SK-N-SH (cell line): ENCODE results near the gene NSDHL. TPM values are rescaled to one million over a fixed set of nuclear protein-coding genes. Genes with fewer than 3 reads are reported as not detected.

Source experiments
- CTCF ChIA-PET: fragments of 300-600, 350-600 bp; formaldehyde crosslinking; extraction: SDS; loops from one replicate; lab custom pipeline; 2021; lab: Yijun Ruan, JAX
- POLR2A ChIA-PET: fragments of 350-600 bp; sonication (Branson Sonifier 250); formaldehyde crosslinking; extraction: SDS; loops from one replicate; lab custom pipeline; 2020; ENCODE audit warnings: antibody characterized with exemption, inconsistent platforms; lab: Yijun Ruan, JAX
- DNase-seq: peaks from one replicate; pipeline ENCODE4 v3.0.0; 2012
- H2AFZ ChIP-seq: fragments of 200-600 bp; sonication (generic); 2 replicates; pipeline ENCODE4 v1.8.1; 2016; ENCODE audit warnings: antibody characterized with exemption, mild to moderate bottlenecking, low read depth
- H3F3A ChIP-seq: fragments of 200-600 bp; sonication (generic); replicated peaks from 2 replicates; pipeline ENCODE3; 2016; ENCODE audit warnings: antibody characterized with exemption, mild to moderate bottlenecking; ENCODE audit not compliant: insufficient read depth
- H3K27ac ChIP-seq, 2 experiments: fragments of 200-500 bp in 1 of 2; fragments of 200-600 bp in 1 of 2; sonication (Bioruptor generic) in 1 of 2; sonication (generic), shearing (Covaris generic) in 1 of 2; 2 replicates each; pipeline versions ENCODE4 v1.5.1 to v1.6.1; 2014 to 2016; ENCODE audit warnings: low read depth in 2 of 2, inconsistent platforms in 1 of 2, low read length in 1 of 2, mild to moderate bottlenecking in 1 of 2, mixed read lengths in 1 of 2
- H3K27me3 ChIP-seq: fragments of 200-600 bp; sonication (generic), shearing (Covaris generic); 2 replicates; pipeline ENCODE4 v1.6.1; 2016; ENCODE audit warnings: mixed run types; ENCODE audit not compliant: insufficient read depth
- H3K36me3 ChIP-seq, 2 experiments: fragments of 200-500 bp in 1 of 2; fragments of 200-600 bp in 1 of 2; sonication (Bioruptor generic) in 1 of 2; sonication (generic) in 1 of 2; replicated peaks in 1 of 2; 2 replicates each; pipeline versions ENCODE3 to v1.5.1; 2014 to 2016; ENCODE audit warnings: low read length in 1 of 2, mild to moderate bottlenecking in 1 of 2; ENCODE audit not compliant: insufficient read depth in 2 of 2, control insufficient read depth in 1 of 2
- H3K4me1 ChIP-seq, 2 experiments: fragments of 200-500 bp in 1 of 2; fragments of 200-600 bp in 1 of 2; sonication (Bioruptor generic) in 1 of 2; sonication (generic), shearing (Covaris generic) in 1 of 2; 2 replicates each; pipeline versions ENCODE4 v1.5.1 to v1.6.1; 2014 to 2016; ENCODE audit warnings: low read depth in 1 of 2, low read length in 1 of 2, mixed run types in 1 of 2; ENCODE audit not compliant: insufficient read depth in 2 of 2, control insufficient read depth in 1 of 2
- H3K4me2 ChIP-seq: fragments of 200-600 bp; sonication (generic), shearing (Covaris generic); 2 replicates; pipeline ENCODE4 v1.6.1; 2017; ENCODE audit warnings: mixed run types
- H3K4me3 ChIP-seq, 2 experiments: fragments of 200-500 bp in 1 of 2; fragments of 200-600 bp in 1 of 2; sonication (Bioruptor generic) in 1 of 2; sonication (generic), shearing (Covaris generic) in 1 of 2; 2 replicates each; pipeline versions ENCODE4 v1.5.1 to v1.8.1; 2014 to 2016; ENCODE audit warnings: low read depth in 2 of 2, inconsistent platforms in 1 of 2, low read length in 1 of 2, mild to moderate bottlenecking in 1 of 2, mixed read lengths in 1 of 2, moderate library complexity in 1 of 2
- H3K79me2 ChIP-seq: fragments of 200-600 bp; sonication (generic); 2 replicates; pipeline ENCODE4 v1.8.1; 2017; ENCODE audit warnings: mild to moderate bottlenecking; ENCODE audit not compliant: insufficient read depth
- H3K9ac ChIP-seq: fragments of 200-600 bp; sonication (generic); 2 replicates; pipeline ENCODE4 v1.6.1; 2017; ENCODE audit warnings: mixed run types
- H3K9me2 ChIP-seq: fragments of 200-600 bp; sonication (generic); 2 replicates; pipeline ENCODE4 v1.6.1; 2017; ENCODE audit warnings: mixed run types
- H3K9me3 ChIP-seq: fragments of 200-600 bp; sonication (generic); 2 replicates; pipeline ENCODE4 v1.6.1; 2017; ENCODE audit warnings: mixed run types, mild to moderate bottlenecking, moderate library complexity
- H4K20me1 ChIP-seq: fragments of 200-600 bp; sonication (generic); 2 replicates; pipeline ENCODE4 v1.6.1; 2017; ENCODE audit warnings: mild to moderate bottlenecking, mixed run types; ENCODE audit not compliant: insufficient read depth
- CHD2 ChIP-seq: fragments of 150-350 bp; IDR thresholded peaks from 2 replicates; pipeline ENCODE4 v1.6.1; 2018; ENCODE audit warnings: low read length; ENCODE audit not compliant: partially characterized antibody
- EP300 ChIP-seq, 2 experiments: IDR thresholded peaks; 2 replicates each; pipeline versions ENCODE4 v1.4.0 to v1.6.1; 2012; ENCODE audit warnings: borderline replicate concordance in 1 of 2, low read depth in 1 of 2, low read length in 1 of 2
- FOSL2 ChIP-seq: IDR thresholded peaks from 2 replicates; pipeline ENCODE4 v1.4.0; 2012; ENCODE audit warnings: low read depth, mild to moderate bottlenecking, moderate library complexity, borderline replicate concordance
- FOXM1 ChIP-seq: IDR thresholded peaks from 2 replicates; pipeline ENCODE4 v1.4.0; 2012; ENCODE audit warnings: low read depth, mild to moderate bottlenecking
- GABPA ChIP-seq: IDR thresholded peaks from 2 replicates; pipeline ENCODE4 v1.4.0; 2012; ENCODE audit warnings: low read depth, mild to moderate bottlenecking
- GATA2 ChIP-seq: sonication (generic); formaldehyde crosslinking; IDR thresholded peaks from 2 replicates; pipeline ENCODE4 v1.5.0; 2020; ENCODE audit warnings: mild to moderate bottlenecking, missing genetic modification reagents
- MEF2A ChIP-seq: IDR thresholded peaks from 2 replicates; pipeline ENCODE4 v1.4.0; 2012; ENCODE audit warnings: low read depth, borderline replicate concordance
- NFIC ChIP-seq: IDR thresholded peaks from 2 replicates; pipeline ENCODE4 v1.4.0; 2012; ENCODE audit warnings: borderline replicate concordance
- NRF1 ChIP-seq: IDR thresholded peaks from 2 replicates; pipeline ENCODE4 v1.6.1; 2012; ENCODE audit warnings: low read depth, mild to moderate bottlenecking, low read length
- PBX3 ChIP-seq: IDR thresholded peaks from 2 replicates; pipeline ENCODE4; 2012
- POLR2AphosphoS5 ChIP-seq: IDR thresholded peaks from 2 replicates; pipeline ENCODE4 v1.6.1; 2012; ENCODE audit warnings: low read depth, low read length
- SMC3 ChIP-seq: IDR thresholded peaks from 2 replicates; pipeline ENCODE4 v1.6.1; 2012; ENCODE audit warnings: low read depth, low read length, improper control_type of control experiment
- TCF12 ChIP-seq: IDR thresholded peaks from 2 replicates; pipeline ENCODE4 v1.4.0; 2012
- TEAD4 ChIP-seq: IDR thresholded peaks from 2 replicates; pipeline ENCODE4 v1.4.0; 2012; ENCODE audit warnings: mild to moderate bottlenecking, borderline replicate concordance; ENCODE audit not compliant: insufficient read depth
- USF2 ChIP-seq: fragments of 150-350 bp; IDR thresholded peaks from 2 replicates; pipeline ENCODE4 v1.6.1; 2017; ENCODE audit warnings: antibody characterized with exemption, low read length, low read depth, borderline replicate concordance
- YY1 ChIP-seq: IDR thresholded peaks from 2 replicates; pipeline ENCODE4 v1.4.0; 2012; ENCODE audit warnings: low read depth, mild to moderate bottlenecking
- WGBS: methylation state at CpG from one replicate; pipeline ENCODE4 v1.1.6; 2017; ENCODE audit warnings: low lambda C conversion rate; 5-methylcytosine and 5-hydroxymethylcytosine counted together
- polyA plus RNA-seq, 3 experiments: library from polyadenylated mRNA; depleted of rRNA; stranded (reverse); fragments of >200 nt; gene quantifications; 2 replicates each; pipeline ENCODE4 v1.2.3, GENCODE V29; 2012
- TF ChIP-seq, protein P1 (sequence below): IDR thresholded peaks from 2 replicates; pipeline ENCODE4 v1.4.0; 2012; ENCODE audit warnings: low read depth, borderline replicate concordance
- TF ChIP-seq, protein P2 (sequence below): fragments of 150-350 bp; IDR thresholded peaks from 2 replicates; pipeline ENCODE4 v1.6.1; 2016; ENCODE audit warnings: mild to moderate bottlenecking, low read depth, low read length

NSDHL gene
- polyA plus RNA-seq, 1 of the 3 experiments (the other 2 are of a cell fraction) = 24.8 TPM

DNA sequence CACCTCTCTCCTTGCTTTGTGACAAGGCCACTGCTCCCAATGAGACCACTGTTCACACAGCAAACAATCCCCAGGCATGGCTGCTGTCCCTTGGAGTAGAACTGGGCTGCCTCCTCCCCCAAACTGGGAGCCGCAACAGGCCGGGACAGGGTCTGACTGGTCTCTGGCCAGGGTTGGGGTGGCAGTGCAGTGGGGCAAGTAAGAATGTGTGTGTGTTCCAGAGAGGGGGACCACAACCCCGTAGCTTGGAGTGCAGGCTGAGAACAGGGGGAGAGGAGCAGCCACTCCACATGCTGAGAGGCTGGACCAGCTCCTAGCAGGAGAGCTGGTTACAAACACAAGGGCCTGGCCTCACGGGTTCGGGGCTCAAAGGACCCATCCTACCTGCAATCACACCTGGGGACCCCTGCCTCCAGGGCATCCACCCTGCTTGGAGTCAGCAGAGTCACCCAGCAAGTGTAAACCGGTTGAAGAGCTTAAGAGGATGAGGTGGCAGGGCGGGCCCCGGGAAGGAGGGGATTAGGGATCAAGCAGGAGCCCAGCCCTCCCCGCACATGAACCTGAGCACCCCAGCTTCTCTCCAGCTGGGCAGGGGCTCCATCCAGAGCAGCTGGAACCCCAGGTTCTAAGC, 63.2 kb downstream of the NSDHL start:
- H3K4me3 ChIP-seq = no peak overlapping the region
- no peaks in the 10 kb centered on the region for H3K9me3 ChIP-seq
- no peaks in the 10 kb centered on the region for H3K9me2 ChIP-seq
- no peaks in the 10 kb centered on the region for H3K36me3 ChIP-seq
- no peak overlapping the region for H3K27ac ChIP-seq
- TF ChIP-seq USF2 = no peak
- TF ChIP-seq, protein P1, sequence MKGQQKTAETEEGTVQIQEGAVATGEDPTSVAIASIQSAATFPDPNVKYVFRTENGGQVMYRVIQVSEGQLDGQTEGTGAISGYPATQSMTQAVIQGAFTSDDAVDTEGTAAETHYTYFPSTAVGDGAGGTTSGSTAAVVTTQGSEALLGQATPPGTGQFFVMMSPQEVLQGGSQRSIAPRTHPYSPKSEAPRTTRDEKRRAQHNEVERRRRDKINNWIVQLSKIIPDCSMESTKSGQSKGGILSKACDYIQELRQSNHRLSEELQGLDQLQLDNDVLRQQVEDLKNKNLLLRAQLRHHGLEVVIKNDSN = no peak
- no peak for TF ChIP-seq GATA2 (CRISPR knock-in tag)
- TF ChIP-seq PBX3 = no peak
- no peak for TF ChIP-seq CHD2
- TF ChIP-seq GABPA = no peak
- TF ChIP-seq SMC3 = no peak
- TF ChIP-seq FOSL2 = no peak
- TF ChIP-seq EP300 (IDR thresholded peaks at IDR 0.05; ENCODE audit: borderline replicate concordance in 1 of 2, low read depth in 1 of 2, low read length in 1 of 2) = no peak
- no peak for TF ChIP-seq FOXM1
- TF ChIP-seq, protein P2, sequence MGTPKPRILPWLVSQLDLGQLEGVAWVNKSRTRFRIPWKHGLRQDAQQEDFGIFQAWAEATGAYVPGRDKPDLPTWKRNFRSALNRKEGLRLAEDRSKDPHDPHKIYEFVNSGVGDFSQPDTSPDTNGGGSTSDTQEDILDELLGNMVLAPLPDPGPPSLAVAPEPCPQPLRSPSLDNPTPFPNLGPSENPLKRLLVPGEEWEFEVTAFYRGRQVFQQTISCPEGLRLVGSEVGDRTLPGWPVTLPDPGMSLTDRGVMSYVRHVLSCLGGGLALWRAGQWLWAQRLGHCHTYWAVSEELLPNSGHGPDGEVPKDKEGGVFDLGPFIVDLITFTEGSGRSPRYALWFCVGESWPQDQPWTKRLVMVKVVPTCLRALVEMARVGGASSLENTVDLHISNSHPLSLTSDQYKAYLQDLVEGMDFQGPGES = no peak
- TF ChIP-seq POLR2AphosphoS5 = no peak
- TF ChIP-seq MEF2A = no peak
- no peak for TF ChIP-seq NFIC
- TF ChIP-seq TEAD4 = no peak
- no peak for TF ChIP-seq YY1
- TF ChIP-seq NRF1 = no peak
- TF ChIP-seq TCF12 = no peak
- no peak for DNase-seq
- 75% methylated on average over 6 of the region's 9 CpGs for WGBS
- H3F3A ChIP-seq = no peaks in the 10 kb centered on the region
- H4K20me1 ChIP-seq = no peaks in the 10 kb centered on the region
- H3K4me1 ChIP-seq = peaks cover 0 to 2% of the 10 kb centered on the region in 2 experiments; a peak in 1 of 4 replicates
- POLR2A ChIA-PET = no interaction called here
- H3K79me2 ChIP-seq = no peaks in the 10 kb centered on the region
- no peak overlapping the region for H3K4me2 ChIP-seq
- peaks cover 32% of the 10 kb centered on the region for H3K27me3 ChIP-seq
- H3K9ac ChIP-seq = no peak overlapping the region
- H2AFZ ChIP-seq = no peak overlapping the region
- CTCF ChIA-PET = interaction anchor here (0.8 to 1.4 kb wide), 2 partner anchors 10 to 72 kb away, joined by 3 to 5 read pairs; no protein-coding TSS in a partner anchor
